GM19193 (cell line): ENCODE results near the gene CNTF.

Source experiments
- POLR2A ChIP-seq: IDR thresholded peaks from 4 replicates; pipeline ENCODE4 v1.6.1; 2011; ENCODE audit not compliant: insufficient read depth, insufficient read length; ENCODE audit errors: extremely low read depth

CNTF gene

GRCh38 chr11:58628446-58628845, 6.0 kb downstream of the CNTF start:
- TF ChIP-seq POLR2A = no peak

DNA sequence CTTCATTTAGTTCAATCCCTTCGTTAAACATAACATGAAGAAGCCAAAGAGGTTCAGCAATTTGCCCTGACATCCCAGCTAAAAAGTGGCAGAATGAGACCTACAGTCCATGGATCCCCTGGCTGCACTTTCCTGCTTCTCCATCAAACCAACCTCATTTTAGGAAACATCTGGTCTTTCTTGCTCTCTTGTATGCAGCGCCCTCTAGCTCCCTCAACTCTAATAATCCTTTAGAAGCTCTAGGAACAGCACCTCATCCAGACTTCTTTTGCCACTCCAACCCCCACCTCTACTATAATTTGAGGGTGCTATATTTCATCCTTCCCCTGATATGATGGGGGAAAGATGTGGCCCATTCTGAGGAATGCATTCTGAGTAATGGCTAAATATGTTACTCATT, 7.4 kb downstream of the CNTF start:
- no peak for TF ChIP-seq POLR2A

DNA sequence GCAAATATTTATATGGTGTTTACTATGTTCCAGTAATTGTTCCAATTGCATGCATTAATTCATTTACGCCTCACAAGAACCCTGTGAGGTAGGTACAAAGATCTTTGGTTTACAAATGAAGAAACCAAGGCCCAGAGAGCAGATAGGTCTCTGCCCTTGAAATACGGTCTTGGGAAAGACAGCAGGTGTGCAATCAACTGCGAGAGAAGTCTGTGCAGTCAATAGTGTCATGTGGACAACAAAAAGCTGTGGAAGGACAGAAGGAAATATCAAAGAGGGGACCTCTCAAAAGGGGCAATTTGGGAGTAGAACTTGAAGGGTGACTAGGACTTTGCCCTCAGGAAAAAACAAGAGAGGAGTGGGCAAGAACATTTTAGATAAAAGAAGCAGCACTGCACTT, 8.9 kb downstream of the CNTF start:
- no peak for TF ChIP-seq POLR2A

DNA sequence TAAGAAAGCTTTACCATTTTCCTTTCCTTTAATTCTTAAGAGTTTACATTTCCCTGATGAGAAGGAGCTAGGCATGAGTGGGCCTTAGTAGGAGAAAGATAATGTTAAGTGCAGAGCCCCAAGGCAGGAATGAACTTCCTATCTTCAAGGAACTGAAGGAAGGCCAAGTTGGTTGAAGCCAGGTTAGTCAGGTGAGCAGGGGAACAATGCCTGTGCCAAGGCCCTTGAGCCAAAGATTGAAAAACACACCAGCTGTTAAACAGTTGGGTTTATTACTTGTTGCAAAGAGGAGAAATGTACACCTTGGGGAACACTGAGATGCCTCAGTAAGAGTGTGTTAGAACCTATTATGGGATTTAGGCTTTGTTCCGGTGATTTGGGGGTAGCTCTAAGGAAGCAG, 10.0 kb downstream of the CNTF start:
- TF ChIP-seq POLR2A = no peak

DNA sequence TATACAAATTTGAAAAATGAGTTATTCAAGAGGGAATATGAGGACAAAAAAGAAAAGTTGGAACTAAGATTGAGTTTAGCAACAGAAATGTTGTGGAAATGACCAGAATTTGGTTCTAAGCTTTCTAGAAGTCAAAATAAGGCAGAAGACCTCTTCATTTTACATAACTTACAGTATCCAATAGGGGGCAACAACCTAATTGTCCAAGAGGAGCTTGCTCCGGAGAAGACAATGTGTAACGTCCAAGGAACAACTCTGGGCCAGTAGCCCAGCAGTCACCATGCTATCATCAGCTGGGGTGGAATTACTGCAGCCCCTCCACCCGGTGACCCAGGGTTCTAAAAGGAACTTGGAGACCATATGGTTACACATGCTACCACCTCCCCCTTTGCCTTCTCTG, 14.1 kb downstream of the CNTF start:
- no peak for TF ChIP-seq POLR2A

DNA sequence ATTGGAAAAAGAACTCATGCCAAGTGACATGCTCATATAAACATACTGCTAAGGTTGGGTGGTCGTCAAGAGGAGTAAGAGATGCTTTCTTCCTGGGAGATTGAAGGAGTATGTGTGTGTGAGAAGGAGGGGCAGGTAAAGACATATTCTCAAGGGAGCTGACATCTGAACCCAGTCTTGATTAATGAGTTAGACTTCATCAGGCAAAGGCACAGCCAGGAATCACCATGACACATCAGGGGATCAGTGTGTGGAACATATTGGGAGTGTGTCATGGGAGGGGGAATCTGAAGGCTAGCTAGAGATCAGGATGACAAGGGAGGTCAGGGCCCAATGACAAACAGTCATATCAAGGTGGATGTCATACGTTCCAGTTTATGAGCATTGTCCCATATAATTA, 14.9 kb downstream of the CNTF start:
- no peak for TF ChIP-seq POLR2A

DNA sequence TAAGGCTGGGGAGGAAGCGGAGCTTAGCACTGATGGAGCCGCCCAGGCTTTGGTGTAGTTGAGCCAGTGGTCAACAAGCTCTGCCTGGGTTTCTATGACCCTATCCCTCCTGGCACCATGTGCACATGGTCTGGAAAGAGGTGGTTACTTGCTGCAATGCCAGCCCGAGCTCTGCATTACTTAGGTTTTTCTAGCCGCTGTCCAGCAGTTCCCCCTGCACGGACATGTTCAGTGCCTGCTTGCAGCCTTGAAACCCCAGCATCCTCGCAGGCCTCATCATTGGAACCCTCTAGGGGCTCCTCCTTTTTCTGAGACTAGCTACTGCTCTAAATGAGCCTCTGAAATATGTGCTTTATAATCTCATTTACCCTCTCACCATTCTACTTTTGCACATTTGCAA, 16.6 kb downstream of the CNTF start:
- no peak for TF ChIP-seq POLR2A

GRCh38 chr11:58639669-58640068, 17.2 kb downstream of the CNTF start:
- TF ChIP-seq POLR2A = no peak

GRCh38 chr11:58640386-58641023, 18.0 kb downstream of the CNTF start:
- no peak for TF ChIP-seq POLR2A

DNA sequence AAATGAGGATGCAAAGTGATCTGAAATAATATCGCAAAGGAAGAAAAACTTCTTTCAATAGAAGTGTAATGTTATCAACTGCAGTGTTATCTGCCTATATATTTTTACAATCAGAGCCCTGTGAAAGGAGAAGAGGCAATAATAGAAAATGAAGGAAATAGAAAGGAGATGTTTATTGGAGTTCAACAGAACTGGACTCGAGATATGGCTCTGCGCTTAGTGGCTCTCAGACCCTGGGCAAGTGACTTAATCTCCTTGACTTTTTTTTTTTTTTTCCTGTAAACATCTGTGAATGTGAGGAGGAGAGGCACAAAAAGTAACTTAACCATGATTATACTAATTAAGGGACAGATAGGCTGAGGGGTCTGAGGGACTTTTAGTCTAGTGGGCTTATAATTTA, 18.9 kb downstream of the CNTF start:
- TF ChIP-seq POLR2A = no peak

DNA sequence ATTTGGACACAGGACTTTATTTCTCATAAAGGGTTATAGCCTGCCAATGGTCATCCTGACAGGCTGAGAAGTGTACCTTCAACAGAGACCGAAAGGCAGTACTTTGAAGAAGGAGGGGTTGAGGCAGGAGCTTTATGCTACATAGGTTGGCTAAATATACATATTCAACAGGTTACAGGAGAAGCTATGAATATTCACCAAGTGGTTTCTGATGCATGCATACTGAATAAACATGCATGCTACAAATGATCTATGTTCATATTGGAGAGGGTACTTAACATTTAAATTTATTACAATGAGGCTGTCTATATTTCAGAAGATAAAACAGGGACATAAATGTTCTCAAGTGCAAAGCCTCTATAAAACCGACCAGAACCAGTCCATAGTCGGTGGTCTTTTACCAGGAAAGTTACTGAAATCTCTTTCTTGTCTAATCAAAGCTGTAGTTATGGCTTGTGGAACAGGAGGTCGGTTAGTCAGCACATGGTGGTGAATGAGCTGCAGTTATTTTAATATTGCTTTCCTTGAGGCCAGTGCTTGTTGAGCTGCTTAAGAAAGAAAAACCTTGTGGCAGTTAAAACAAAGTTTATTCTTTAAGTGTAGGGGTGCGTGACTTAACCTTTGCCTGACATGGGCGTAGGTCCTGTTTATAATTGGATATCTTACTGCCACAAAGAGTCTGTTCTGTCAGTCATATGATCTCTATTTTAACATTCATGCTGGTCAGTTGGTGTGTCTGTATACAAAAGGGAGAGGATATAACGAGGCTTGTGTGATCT, 19.5 kb downstream of the CNTF start:
- TF ChIP-seq POLR2A = no peak

- TF ChIP-seq POLR2A = no peak
Observed at GRCh38 chr11:58645854-58646253, 23.4 kb downstream of the CNTF start.

- TF ChIP-seq POLR2A = no peak
Observed at GRCh38 chr11:58647141-58647699, 24.8 kb downstream of the CNTF start.

- TF ChIP-seq POLR2A = no peak
Observed at GRCh38 chr11:58647866-58648265, 25.4 kb downstream of the CNTF start.

DNA sequence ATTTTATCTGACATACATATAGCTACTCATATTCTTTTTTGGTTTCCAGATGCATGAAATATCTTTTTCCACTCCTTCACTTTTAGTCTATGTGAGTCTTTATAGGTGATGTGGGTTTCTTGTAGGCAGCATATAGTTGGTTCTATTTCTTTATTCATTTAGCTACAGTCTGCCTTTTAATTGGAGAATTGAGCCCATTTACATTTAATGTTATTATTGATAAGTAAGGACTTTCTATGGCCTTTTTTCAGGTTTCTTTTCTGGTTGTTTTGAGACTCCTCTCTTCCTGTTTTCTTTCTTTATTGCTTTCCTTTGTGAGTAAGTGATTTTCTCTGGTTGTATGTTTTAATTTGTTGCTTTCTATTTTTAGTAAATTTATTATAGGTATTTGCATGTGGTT, 27.2 kb downstream of the CNTF start:
- TF ChIP-seq POLR2A = no peak

DNA sequence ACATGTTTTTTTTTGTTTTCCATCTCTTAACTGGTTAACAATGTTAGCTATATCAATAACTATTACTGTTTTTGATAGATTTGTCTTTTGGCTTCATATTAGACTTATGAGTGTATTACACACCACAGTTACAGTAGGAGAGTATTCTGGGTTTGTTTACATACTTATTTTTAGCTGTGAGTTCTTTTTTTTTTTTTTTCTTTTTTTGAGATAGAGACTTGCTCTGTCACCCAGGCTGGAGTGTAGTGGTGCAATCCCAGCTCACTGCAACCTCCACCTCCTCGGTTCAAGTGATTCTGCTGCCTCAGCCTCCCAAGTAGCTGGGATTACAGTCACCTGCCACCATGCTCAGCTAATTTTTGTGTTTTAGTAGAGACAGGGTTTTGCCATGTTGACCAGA, 28.0 kb downstream of the CNTF start:
- no peak for TF ChIP-seq POLR2A

DNA sequence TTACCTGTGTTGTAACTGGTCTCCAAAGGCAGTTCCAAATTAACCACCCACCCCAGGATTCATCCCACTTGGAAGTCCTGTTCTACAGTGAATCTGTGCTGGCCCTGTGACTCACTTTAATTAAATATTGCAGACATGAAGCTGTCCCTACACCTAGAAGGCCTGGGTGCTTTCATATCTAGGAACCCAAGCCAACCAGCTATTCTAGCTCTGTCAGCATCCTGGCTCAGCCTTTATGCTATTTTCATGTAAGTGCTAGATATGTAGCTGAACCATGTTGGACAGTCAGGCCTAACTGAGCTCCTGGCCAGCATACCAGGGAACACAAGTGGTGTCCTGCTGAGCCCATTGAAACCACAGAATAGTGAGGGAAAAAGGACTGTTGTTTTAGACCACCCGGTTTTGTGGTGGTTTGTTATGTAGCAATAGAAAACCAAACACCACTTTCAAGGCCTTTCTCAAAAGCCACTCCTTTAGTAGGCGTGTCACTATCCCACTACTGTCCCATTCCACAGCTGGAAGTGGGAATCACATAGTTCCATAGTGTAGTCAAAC, 30.3 kb downstream of the CNTF start:
- no peak for TF ChIP-seq POLR2A
